HEK293 (cell line): ENCODE measurements around the gene DCTN1.

Experiments
- CTCF ChIA-PET: fragments of 350-600 bp; formaldehyde crosslinking; extraction: SDS; loops from one replicate; lab custom pipeline; 2021; ENCODE audit warnings: antibody characterized with exemption; lab: Yijun Ruan, JAX
- POLR2A ChIA-PET: fragments of 300-600 bp; formaldehyde crosslinking; extraction: SDS; loops from one replicate; lab custom pipeline; 2020; ENCODE audit warnings: antibody characterized with exemption, inconsistent platforms; lab: Yijun Ruan, JAX
- H3K27ac ChIP-seq: fragments of 200-500 bp; sonication (Bioruptor generic); 2 replicates; pipeline ENCODE4 v1.5.1; 2014; ENCODE audit warnings: low read depth, low read length, control low read depth, inconsistent platforms; ENCODE audit errors: extremely low read depth
- H3K36me3 ChIP-seq, 2 experiments: fragments of 200-500 bp in 1 of 2; sonication (Bioruptor generic) in 1 of 2; 1 replicate in 1 of 2; 2 replicates in 1 of 2; pipeline ENCODE4 v1.5.1; 2014 to 2017; ENCODE audit warnings: inconsistent platforms in 2 of 2, low read length in 2 of 2; ENCODE audit not compliant: control insufficient read depth in 2 of 2, insufficient read depth in 1 of 2
- H3K4me1 ChIP-seq: fragments of 200-500 bp; sonication (Bioruptor generic); 2 replicates; pipeline ENCODE4 v1.5.1; 2014; ENCODE audit warnings: mild to moderate bottlenecking, low read length, inconsistent platforms; ENCODE audit not compliant: control insufficient read depth, insufficient read depth
- H3K4me3 ChIP-seq: 2 replicates; pipeline ENCODE4 v1.5.1; 2011; ENCODE audit warnings: low read depth, mild to moderate bottlenecking, control low read depth, low read length, moderate library complexity
- H3K9me3 ChIP-seq: fragments of 200-500 bp; sonication (Bioruptor generic); 2 replicates; pipeline ENCODE4 v1.5.1; 2014; ENCODE audit warnings: low read depth, low read length, inconsistent platforms; ENCODE audit not compliant: control insufficient read depth, insufficient read depth
- BCL11B ChIP-seq: fragments of 450-650 bp; formaldehyde crosslinking; IDR thresholded peaks from 2 replicates; pipeline ENCODE4 v1.5.1; 2016; ENCODE audit warnings: low read depth, missing biosample characterization, missing genetic modification characterization
- GLIS1 ChIP-seq: fragments of 450-650 bp; formaldehyde crosslinking; IDR thresholded peaks from 2 replicates; pipeline ENCODE4 v1.5.1; 2016; ENCODE audit warnings: missing biosample characterization, missing genetic modification characterization
- MEIS1 ChIP-seq: sonication (generic); formaldehyde crosslinking; IDR thresholded peaks from 2 replicates; pipeline ENCODE4 v1.8.1; 2022; ENCODE audit warnings: missing genetic modification reagents, mild to moderate bottlenecking, borderline replicate concordance
- MYNN ChIP-seq: fragments of 450-650 bp; formaldehyde crosslinking; IDR thresholded peaks from 2 replicates; pipeline ENCODE4 v1.5.1; 2016; ENCODE audit warnings: missing biosample characterization, missing genetic modification characterization, borderline replicate concordance
- SP7 ChIP-seq: fragments of 450-650 bp; formaldehyde crosslinking; IDR thresholded peaks from 2 replicates; pipeline ENCODE4 v1.5.1; 2016; ENCODE audit warnings: missing biosample characterization, missing genetic modification characterization
- ZBTB21 ChIP-seq: fragments of 450-650 bp; formaldehyde crosslinking; IDR thresholded peaks from 2 replicates; pipeline ENCODE4 v1.5.1; 2017; ENCODE audit warnings: missing biosample characterization, missing genetic modification characterization
- ZFP37 ChIP-seq: fragments of 450-650 bp; formaldehyde crosslinking; IDR thresholded peaks from 2 replicates; pipeline ENCODE4 v1.5.1; 2016; ENCODE audit warnings: missing biosample characterization, missing genetic modification characterization
- ZNF239 ChIP-seq: fragments of 450-650 bp; formaldehyde crosslinking; IDR thresholded peaks from 2 replicates; pipeline ENCODE4 v1.5.1; 2016; ENCODE audit warnings: missing biosample characterization, missing genetic modification characterization
- ZNF266 ChIP-seq: fragments of 450-650 bp; formaldehyde crosslinking; IDR thresholded peaks from 2 replicates; pipeline ENCODE4 v1.5.1; 2016; ENCODE audit warnings: missing biosample characterization, missing genetic modification characterization, low read depth
- ZNF292 ChIP-seq: fragments of 450-650 bp; formaldehyde crosslinking; IDR thresholded peaks from 2 replicates; pipeline ENCODE4 v1.5.1; 2016; ENCODE audit warnings: low read depth, missing biosample characterization, missing genetic modification characterization, borderline replicate concordance
- ZNF354C ChIP-seq: fragments of 450-650 bp; formaldehyde crosslinking; IDR thresholded peaks from 2 replicates; pipeline ENCODE4 v1.5.1; 2016; ENCODE audit warnings: missing biosample characterization, missing genetic modification characterization, low read depth, borderline replicate concordance
- ZNF423 ChIP-seq: fragments of 450-650 bp; formaldehyde crosslinking; IDR thresholded peaks from 2 replicates; pipeline ENCODE4 v1.5.1; 2016; ENCODE audit warnings: missing biosample characterization, missing genetic modification characterization
- ZNF548 ChIP-seq: fragments of 450-650 bp; formaldehyde crosslinking; IDR thresholded peaks from 2 replicates; pipeline ENCODE4 v1.5.1; 2016; ENCODE audit warnings: missing biosample characterization, missing genetic modification characterization
- ZNF623 ChIP-seq: fragments of 450-650 bp; formaldehyde crosslinking; IDR thresholded peaks from 2 replicates; pipeline ENCODE4 v1.5.1; 2016; ENCODE audit warnings: missing biosample characterization, missing genetic modification characterization
- ZNF626 ChIP-seq: fragments of 450-650 bp; sonication (Bioruptor Pico); formaldehyde crosslinking; IDR thresholded peaks from 2 replicates; pipeline ENCODE4 v1.5.1; 2018; ENCODE audit warnings: missing biosample characterization, missing genetic modification characterization, inconsistent platforms
- ZNF658 ChIP-seq: fragments of 450-650 bp; formaldehyde crosslinking; IDR thresholded peaks from 2 replicates; pipeline ENCODE4; 2016; ENCODE audit warnings: missing biosample characterization, missing genetic modification characterization
- ZSCAN30 ChIP-seq: fragments of 450-650 bp; IDR thresholded peaks from 2 replicates; pipeline ENCODE4 v1.5.1; 2018; ENCODE audit warnings: missing biosample characterization, mild to moderate bottlenecking, missing genetic modification characterization, moderate library complexity
- TF ChIP-seq, protein P1 (sequence below): IDR thresholded peaks from 2 replicates; pipeline ENCODE4 v1.6.1; 2011; ENCODE audit warnings: mild to moderate bottlenecking, low read depth, low read length, borderline replicate concordance
- TF ChIP-seq, protein P2 (sequence below): fragments of 450-650 bp; formaldehyde crosslinking; IDR thresholded peaks from 2 replicates; pipeline ENCODE4 v1.5.1; 2016; ENCODE audit warnings: missing biosample characterization, missing genetic modification characterization
- TF ChIP-seq, protein P3 (sequence below): fragments of 450-650 bp; formaldehyde crosslinking; IDR thresholded peaks from 2 replicates; pipeline ENCODE4 v1.5.1; 2017; ENCODE audit warnings: missing biosample characterization, missing genetic modification characterization
- TF ChIP-seq, protein P4 (sequence below): fragments of 450-650 bp; formaldehyde crosslinking; IDR thresholded peaks from 2 replicates; pipeline ENCODE4 v1.5.1; 2016; ENCODE audit warnings: missing biosample characterization, missing genetic modification characterization
- TF ChIP-seq, protein P5 (sequence below): fragments of 450-650 bp; formaldehyde crosslinking; IDR thresholded peaks from 2 replicates; pipeline ENCODE4 v1.5.1; 2017; ENCODE audit warnings: missing biosample characterization, missing genetic modification characterization
- TF ChIP-seq, protein P6 (sequence below): fragments of 450-650 bp; formaldehyde crosslinking; IDR thresholded peaks from 2 replicates; pipeline ENCODE4 v1.5.1; 2017; ENCODE audit warnings: missing biosample characterization, missing genetic modification characterization
- TF ChIP-seq, protein P7 (sequence below): fragments of 450-650 bp; formaldehyde crosslinking; IDR thresholded peaks from 2 replicates; pipeline ENCODE4 v1.5.1; 2017; ENCODE audit warnings: missing biosample characterization, missing genetic modification characterization

The DCTN1 gene

DNA sequence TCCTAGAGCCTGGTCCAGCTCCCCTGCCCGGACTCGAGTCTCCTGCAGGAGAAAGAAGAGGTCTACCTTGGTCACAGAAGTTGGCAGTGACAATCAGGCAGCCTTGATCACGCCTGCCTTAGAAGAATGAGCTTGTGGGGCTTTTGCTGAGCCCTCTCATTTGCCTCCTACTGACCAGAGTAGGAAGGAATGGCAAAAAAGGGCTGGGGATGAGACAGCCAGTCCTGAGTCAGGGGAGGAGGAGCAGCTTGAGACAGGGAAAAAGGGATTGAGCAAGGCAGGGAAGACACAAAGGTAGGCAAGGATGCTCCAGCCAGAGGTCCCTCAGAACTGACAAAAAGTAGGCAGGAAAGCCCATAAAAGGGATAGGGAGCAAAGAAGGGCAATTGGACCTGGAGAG lies 47.4 kb upstream of the DCTN1 start:
- H3K36me3 ChIP-seq = peaks cover 19 to 89% of the 10 kb centered on the region in 2 experiments; a peak in 2 of 3 replicates
- no peak for TF ChIP-seq SP7
- TF ChIP-seq ZNF623 (tag by site-specific recombination) = no peak
- TF ChIP-seq ZNF548 = no peak
- TF ChIP-seq MYNN (tag by site-specific recombination) = no peak
- TF ChIP-seq, protein P1, sequence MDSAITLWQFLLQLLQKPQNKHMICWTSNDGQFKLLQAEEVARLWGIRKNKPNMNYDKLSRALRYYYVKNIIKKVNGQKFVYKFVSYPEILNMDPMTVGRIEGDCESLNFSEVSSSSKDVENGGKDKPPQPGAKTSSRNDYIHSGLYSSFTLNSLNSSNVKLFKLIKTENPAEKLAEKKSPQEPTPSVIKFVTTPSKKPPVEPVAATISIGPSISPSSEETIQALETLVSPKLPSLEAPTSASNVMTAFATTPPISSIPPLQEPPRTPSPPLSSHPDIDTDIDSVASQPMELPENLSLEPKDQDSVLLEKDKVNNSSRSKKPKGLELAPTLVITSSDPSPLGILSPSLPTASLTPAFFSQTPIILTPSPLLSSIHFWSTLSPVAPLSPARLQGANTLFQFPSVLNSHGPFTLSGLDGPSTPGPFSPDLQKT = no peak
- TF ChIP-seq ZNF354C (tag by site-specific recombination) = no peak
- no peak for TF ChIP-seq ZSCAN30 (tag by site-specific recombination)
- no peak for TF ChIP-seq MEIS1 (CRISPR knock-in tag)
- no peak for TF ChIP-seq ZNF626 (tag by site-specific recombination)
- TF ChIP-seq ZNF292 (tag by site-specific recombination) = no peak
- TF ChIP-seq ZNF423 (tag by site-specific recombination) = no peak
- TF ChIP-seq, protein P2, sequence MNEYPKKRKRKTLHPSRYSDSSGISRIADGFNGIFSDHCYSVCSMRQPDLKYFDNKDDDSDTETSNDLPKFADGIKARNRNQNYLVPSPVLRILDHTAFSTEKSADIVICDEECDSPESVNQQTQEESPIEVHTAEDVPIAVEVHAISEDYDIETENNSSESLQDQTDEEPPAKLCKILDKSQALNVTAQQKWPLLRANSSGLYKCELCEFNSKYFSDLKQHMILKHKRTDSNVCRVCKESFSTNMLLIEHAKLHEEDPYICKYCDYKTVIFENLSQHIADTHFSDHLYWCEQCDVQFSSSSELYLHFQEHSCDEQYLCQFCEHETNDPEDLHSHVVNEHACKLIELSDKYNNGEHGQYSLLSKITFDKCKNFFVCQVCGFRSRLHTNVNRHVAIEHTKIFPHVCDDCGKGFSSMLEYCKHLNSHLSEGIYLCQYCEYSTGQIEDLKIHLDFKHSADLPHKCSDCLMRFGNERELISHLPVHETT (tag by site-specific recombination) = no peak
- TF ChIP-seq, protein P3, sequence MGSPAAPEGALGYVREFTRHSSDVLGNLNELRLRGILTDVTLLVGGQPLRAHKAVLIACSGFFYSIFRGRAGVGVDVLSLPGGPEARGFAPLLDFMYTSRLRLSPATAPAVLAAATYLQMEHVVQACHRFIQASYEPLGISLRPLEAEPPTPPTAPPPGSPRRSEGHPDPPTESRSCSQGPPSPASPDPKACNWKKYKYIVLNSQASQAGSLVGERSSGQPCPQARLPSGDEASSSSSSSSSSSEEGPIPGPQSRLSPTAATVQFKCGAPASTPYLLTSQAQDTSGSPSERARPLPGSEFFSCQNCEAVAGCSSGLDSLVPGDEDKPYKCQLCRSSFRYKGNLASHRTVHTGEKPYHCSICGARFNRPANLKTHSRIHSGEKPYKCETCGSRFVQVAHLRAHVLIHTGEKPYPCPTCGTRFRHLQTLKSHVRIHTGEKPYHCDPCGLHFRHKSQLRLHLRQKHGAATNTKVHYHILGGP (tag by site-specific recombination) = no peak
- TF ChIP-seq, protein P4, sequence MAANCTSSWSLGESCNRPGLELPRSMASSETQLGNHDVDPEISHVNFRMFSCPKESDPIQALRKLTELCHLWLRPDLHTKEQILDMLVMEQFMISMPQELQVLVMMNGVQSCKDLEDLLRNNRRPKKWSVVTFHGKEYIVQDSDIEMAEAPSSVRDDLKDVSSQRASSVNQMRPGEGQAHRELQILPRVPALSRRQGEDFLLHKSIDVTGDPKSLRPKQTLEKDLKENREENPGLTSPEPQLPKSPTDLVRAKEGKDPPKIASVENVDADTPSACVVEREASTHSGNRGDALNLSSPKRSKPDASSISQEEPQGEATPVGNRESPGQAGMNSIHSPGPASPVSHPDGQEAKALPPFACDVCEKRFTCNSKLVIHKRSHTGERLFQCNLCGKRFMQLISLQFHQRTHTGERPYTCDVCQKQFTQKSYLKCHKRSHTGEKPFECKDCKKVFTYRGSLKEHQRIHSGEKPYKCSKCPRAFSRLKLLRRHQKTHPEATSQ (tag by site-specific recombination) = no peak
- TF ChIP-seq GLIS1 (tag by site-specific recombination) = no peak
- TF ChIP-seq, protein P5, sequence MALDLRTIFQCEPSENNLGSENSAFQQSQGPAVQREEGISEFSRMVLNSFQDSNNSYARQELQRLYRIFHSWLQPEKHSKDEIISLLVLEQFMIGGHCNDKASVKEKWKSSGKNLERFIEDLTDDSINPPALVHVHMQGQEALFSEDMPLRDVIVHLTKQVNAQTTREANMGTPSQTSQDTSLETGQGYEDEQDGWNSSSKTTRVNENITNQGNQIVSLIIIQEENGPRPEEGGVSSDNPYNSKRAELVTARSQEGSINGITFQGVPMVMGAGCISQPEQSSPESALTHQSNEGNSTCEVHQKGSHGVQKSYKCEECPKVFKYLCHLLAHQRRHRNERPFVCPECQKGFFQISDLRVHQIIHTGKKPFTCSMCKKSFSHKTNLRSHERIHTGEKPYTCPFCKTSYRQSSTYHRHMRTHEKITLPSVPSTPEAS (tag by site-specific recombination) = no peak
- TF ChIP-seq ZNF266 (tag by site-specific recombination) = no peak
- TF ChIP-seq ZNF239 = no peak
- POLR2A ChIA-PET = interaction anchor here (1.1 to 1.4 kb wide), 4 partner anchors 15 to 36 kb away, joined by 3 to 4 read pairs (median 4); partner anchors contain the start of gene WBP1

DNA sequence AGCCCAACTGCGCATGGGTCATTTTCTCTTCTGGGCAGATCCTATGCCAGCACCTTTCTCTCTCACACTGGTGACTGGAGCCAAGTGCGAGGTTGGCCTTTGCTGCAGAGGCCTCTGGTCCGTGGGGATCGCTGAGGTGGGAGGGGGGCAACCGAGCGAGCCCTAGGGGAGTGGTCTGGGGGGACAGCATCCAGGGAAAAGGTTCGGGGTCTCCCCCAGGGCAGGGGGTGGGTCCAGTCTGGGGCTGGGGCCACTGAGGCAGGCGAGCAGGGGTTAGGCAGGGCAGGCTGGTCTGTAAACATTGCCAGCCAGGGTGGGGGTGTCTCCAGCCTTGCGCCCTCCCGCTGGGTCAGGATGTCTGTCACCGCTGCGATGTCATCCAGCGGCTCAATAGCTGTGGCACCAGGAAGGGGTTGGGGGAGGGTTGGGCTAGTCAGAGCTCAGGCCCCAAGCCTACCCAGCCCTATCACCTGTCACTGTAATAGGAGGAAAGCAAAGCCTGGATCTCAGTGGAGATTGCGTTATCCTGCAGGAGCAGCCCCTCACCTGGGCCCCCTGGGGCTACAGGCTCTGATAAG lies 46.2 kb upstream of the DCTN1 start:
- H3K4me1 ChIP-seq = no peaks in the 10 kb centered on the region; the same call in 1 of the 2 replicates
- H3K36me3 ChIP-seq = peaks cover 19 to 76% of the 10 kb centered on the region in 2 experiments; a peak in 2 of 3 replicates
- no peak overlapping the region for H3K4me3 ChIP-seq
- H3K9me3 ChIP-seq = no peaks in the 10 kb centered on the region
- CTCF ChIA-PET = no interaction called here
- no peak overlapping the region for H3K27ac ChIP-seq
- POLR2A ChIA-PET = interaction anchor here (3.3 kb wide), 1 partner anchor 14 kb away, joined by 17 read pairs; no protein-coding TSS in a partner anchor
- TF ChIP-seq, protein P6, sequence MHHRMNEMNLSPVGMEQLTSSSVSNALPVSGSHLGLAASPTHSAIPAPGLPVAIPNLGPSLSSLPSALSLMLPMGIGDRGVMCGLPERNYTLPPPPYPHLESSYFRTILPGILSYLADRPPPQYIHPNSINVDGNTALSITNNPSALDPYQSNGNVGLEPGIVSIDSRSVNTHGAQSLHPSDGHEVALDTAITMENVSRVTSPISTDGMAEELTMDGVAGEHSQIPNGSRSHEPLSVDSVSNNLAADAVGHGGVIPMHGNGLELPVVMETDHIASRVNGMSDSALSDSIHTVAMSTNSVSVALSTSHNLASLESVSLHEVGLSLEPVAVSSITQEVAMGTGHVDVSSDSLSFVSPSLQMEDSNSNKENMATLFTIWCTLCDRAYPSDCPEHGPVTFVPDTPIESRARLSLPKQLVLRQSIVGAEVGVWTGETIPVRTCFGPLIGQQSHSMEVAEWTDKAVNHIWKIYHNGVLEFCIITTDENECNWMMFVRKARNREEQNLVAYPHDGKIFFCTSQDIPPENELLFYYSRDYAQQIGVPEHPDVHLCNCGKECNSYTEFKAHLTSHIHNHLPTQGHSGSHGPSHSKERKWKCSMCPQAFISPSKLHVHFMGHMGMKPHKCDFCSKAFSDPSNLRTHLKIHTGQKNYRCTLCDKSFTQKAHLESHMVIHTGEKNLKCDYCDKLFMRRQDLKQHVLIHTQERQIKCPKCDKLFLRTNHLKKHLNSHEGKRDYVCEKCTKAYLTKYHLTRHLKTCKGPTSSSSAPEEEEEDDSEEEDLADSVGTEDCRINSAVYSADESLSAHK (tag by site-specific recombination) = no peak
- TF ChIP-seq ZBTB21 = 0 out of 2 replicates have a peak, but pooled peaks have one; percentile 28
- no peak for TF ChIP-seq ZFP37 (tag by site-specific recombination)
- TF ChIP-seq, protein P7, sequence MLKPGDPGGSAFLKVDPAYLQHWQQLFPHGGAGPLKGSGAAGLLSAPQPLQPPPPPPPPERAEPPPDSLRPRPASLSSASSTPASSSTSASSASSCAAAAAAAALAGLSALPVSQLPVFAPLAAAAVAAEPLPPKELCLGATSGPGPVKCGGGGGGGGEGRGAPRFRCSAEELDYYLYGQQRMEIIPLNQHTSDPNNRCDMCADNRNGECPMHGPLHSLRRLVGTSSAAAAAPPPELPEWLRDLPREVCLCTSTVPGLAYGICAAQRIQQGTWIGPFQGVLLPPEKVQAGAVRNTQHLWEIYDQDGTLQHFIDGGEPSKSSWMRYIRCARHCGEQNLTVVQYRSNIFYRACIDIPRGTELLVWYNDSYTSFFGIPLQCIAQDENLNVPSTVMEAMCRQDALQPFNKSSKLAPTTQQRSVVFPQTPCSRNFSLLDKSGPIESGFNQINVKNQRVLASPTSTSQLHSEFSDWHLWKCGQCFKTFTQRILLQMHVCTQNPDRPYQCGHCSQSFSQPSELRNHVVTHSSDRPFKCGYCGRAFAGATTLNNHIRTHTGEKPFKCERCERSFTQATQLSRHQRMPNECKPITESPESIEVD = no peak
- no peak for TF ChIP-seq BCL11B (tag by site-specific recombination)
- TF ChIP-seq ZNF658 (tag by site-specific recombination) = no peak
- 0 out of 2 replicates have a peak, but pooled peaks have one; percentile 13 for TF ChIP-seq GLIS1 (tag by site-specific recombination)

More for the DNA sequence above, 47.4 kb upstream of the DCTN1 start:
- H3K4me3 ChIP-seq = no peak overlapping the region
- no peaks in the 10 kb centered on the region for H3K4me1 ChIP-seq
- no peaks in the 10 kb centered on the region for H3K9me3 ChIP-seq
- H3K27ac ChIP-seq = no peak overlapping the region
- CTCF ChIA-PET = interaction anchor here (0.7 kb wide), 1 partner anchor 37 kb away, joined by 3 read pairs; no protein-coding TSS in a partner anchor
